CD14-positive monocyte (primary cell): Measurements from ENCODE around the gene HIF3A. TPM values are rescaled to one million over a fixed set of nuclear protein-coding genes. Genes with fewer than 3 reads are reported as not detected.
"Not testable (repeated sequence)": the region's sequence is repeated elsewhere in the genome, so short reads cannot be mapped to it uniquely, and the experiment has no call there.

Experiments used
- DNase-seq, 3 donors: peaks; one replicate each; pipeline ENCODE4 v3.0.0-alpha.2; 2011 to 2022
- H2AFZ ChIP-seq: 2 replicates; pipeline ENCODE4 v1.6.0; 2012; ENCODE audit warnings: mild to moderate bottlenecking, low read depth, low read length, inconsistent platforms; ENCODE audit not compliant: insufficient read depth, poor library complexity, severe bottlenecking
- H3K27ac ChIP-seq, 2 donors: 1 replicate in 1 of 2; 2 replicates in 1 of 2; pipeline ENCODE4 v1.5.1; 2012 to 2013; ENCODE audit warnings: low read length in 2 of 2, control low read depth in 1 of 2, inconsistent platforms in 1 of 2, low read depth in 1 of 2, mild to moderate bottlenecking in 1 of 2
- H3K27me3 ChIP-seq, 2 donors: one replicate each; pipeline versions ENCODE4 v1.6.0 to v1.6.1; 2011 to 2013; ENCODE audit warnings: low read length in 2 of 2; ENCODE audit not compliant: control insufficient read depth in 2 of 2, insufficient read depth in 2 of 2
- H3K36me3 ChIP-seq, 2 donors: replicated peaks in 1 of 2; 1 replicate in 1 of 2; 2 replicates in 1 of 2; pipeline versions ENCODE4 v1.5.1 to v1.6.1; 2012 to 2013; ENCODE audit warnings: low read length in 2 of 2, control low read depth in 1 of 2, inconsistent platforms in 1 of 2, mild to moderate bottlenecking in 1 of 2; ENCODE audit not compliant: insufficient read depth in 2 of 2, control insufficient read depth in 1 of 2
- H3K4me1 ChIP-seq, 2 donors: 1 replicate in 1 of 2; 2 replicates in 1 of 2; pipeline versions ENCODE4 v1.5.1 to v1.6.1; 2012 to 2013; ENCODE audit warnings: low read length in 2 of 2, control low read depth in 1 of 2, inconsistent platforms in 1 of 2, mild to moderate bottlenecking in 1 of 2, moderate library complexity in 1 of 2; ENCODE audit not compliant: insufficient read depth in 2 of 2, control insufficient read depth in 1 of 2
- H3K4me2 ChIP-seq: replicated peaks from 2 replicates; pipeline ENCODE3; 2012; ENCODE audit warnings: low read length, moderate library complexity, mild to moderate bottlenecking; ENCODE audit not compliant: poor library complexity, severe bottlenecking; ENCODE audit errors: extremely low read depth
- H3K4me3 ChIP-seq, 3 experiments: fragments of 200-600 bp in 1 of 3; sonication (generic) in 1 of 3; replicated peaks in 1 of 3; 1 replicate in 2 of 3; 2 replicates in 1 of 3; pipeline ENCODE4 v1.5.1; 2011 to 2013; ENCODE audit warnings: low read length in 3 of 3, mild to moderate bottlenecking in 3 of 3, control low read depth in 2 of 3, low read depth in 2 of 3, inconsistent platforms in 1 of 3, moderate library complexity in 1 of 3
- H3K79me2 ChIP-seq: 2 replicates; pipeline ENCODE4 v1.6.0; 2012; ENCODE audit warnings: mild to moderate bottlenecking, control low read depth, inconsistent platforms, low read length, moderate library complexity; ENCODE audit not compliant: insufficient read depth
- H3K9ac ChIP-seq: 2 replicates; pipeline ENCODE4 v1.6.0; 2017; ENCODE audit warnings: low read length, mild to moderate bottlenecking; ENCODE audit not compliant: insufficient read depth, poor library complexity, severe bottlenecking
- H3K9me3 ChIP-seq, 2 donors: replicated peaks in 1 of 2; 1 replicate in 1 of 2; 2 replicates in 1 of 2; pipeline versions ENCODE4 v1.5.1 to v1.6.1; 2012 to 2013; ENCODE audit warnings: low read length in 2 of 2, control low read depth in 1 of 2; ENCODE audit not compliant: control insufficient read depth in 1 of 2, insufficient read depth in 1 of 2
- H4K20me1 ChIP-seq: 2 replicates; pipeline ENCODE4 v1.6.0; 2012; ENCODE audit warnings: mild to moderate bottlenecking, low read length, control low read depth, moderate library complexity; ENCODE audit not compliant: insufficient read depth
- H3K27ac Mint-ChIP-seq, 7 donors: one replicate each; pipeline ENCODE4 v1.8.0; 2020; ENCODE audit warnings: mild to moderate bottlenecking in 7 of 7, mixed read lengths in 7 of 7, moderate library complexity in 6 of 7, inconsistent platforms in 2 of 7
- H3K27me3 Mint-ChIP-seq, 3 donors: one replicate each; pipeline ENCODE4 v1.8.0; 2021 to 2022; ENCODE audit warnings: low read depth in 3 of 3, mild to moderate bottlenecking in 3 of 3, mixed read lengths in 3 of 3, moderate library complexity in 3 of 3, inconsistent platforms in 1 of 3
- H3K36me3 Mint-ChIP-seq, 2 donors: one replicate each; pipeline ENCODE4 v1.8.0; 2020; ENCODE audit warnings: mixed read lengths in 2 of 2, inconsistent platforms in 1 of 2, mild to moderate bottlenecking in 1 of 2
- H3K4me1 Mint-ChIP-seq: one replicate; pipeline ENCODE4 v1.8.0; 2020; ENCODE audit warnings: mild to moderate bottlenecking, mixed read lengths
- H3K4me3 Mint-ChIP-seq, 2 donors: one replicate each; pipeline ENCODE4 v1.8.0; 2020; ENCODE audit warnings: mild to moderate bottlenecking in 2 of 2, mixed read lengths in 2 of 2, moderate library complexity in 1 of 2
- H3K9me3 Mint-ChIP-seq, 7 donors: one replicate each; pipeline ENCODE4 v1.8.0; 2020 to 2022; ENCODE audit warnings: mixed read lengths in 7 of 7, mild to moderate bottlenecking in 6 of 7, moderate library complexity in 6 of 7, inconsistent platforms in 2 of 7
- WGBS: methylation state at CpG from one replicate; pipeline ENCODE4 v1.1.5; 2013; ENCODE audit warnings: missing lambda C conversion rate; ENCODE audit not compliant: insufficient coverage; 5-methylcytosine and 5-hydroxymethylcytosine counted together
- intact Hi-C, 2 donors: fragments of 100-400 bp; cut with micrococcal nuclease; formaldehyde crosslinking; loops; one replicate each; pipeline versions ENCODE4 v1.15.0 to v1.15.1; 2023
- polyA plus RNA-seq, 3 donors: library from polyadenylated mRNA; depleted of rRNA in 1 of 3; unstranded in 2 of 3; stranded (reverse) in 1 of 3; fragments of 300-500 nt in 2 of 3; fragments of >200 nt in 1 of 3; fragmentation: Illumina TruSeq in 2 of 3; gene quantifications; 1 replicate in 2 of 3; 2 replicates in 1 of 3; pipeline ENCODE4 v1.2.3, GENCODE V29; 2012 to 2021

The HIF3A gene
- polyA plus RNA-seq, 3 donors, result not detected

DNA sequence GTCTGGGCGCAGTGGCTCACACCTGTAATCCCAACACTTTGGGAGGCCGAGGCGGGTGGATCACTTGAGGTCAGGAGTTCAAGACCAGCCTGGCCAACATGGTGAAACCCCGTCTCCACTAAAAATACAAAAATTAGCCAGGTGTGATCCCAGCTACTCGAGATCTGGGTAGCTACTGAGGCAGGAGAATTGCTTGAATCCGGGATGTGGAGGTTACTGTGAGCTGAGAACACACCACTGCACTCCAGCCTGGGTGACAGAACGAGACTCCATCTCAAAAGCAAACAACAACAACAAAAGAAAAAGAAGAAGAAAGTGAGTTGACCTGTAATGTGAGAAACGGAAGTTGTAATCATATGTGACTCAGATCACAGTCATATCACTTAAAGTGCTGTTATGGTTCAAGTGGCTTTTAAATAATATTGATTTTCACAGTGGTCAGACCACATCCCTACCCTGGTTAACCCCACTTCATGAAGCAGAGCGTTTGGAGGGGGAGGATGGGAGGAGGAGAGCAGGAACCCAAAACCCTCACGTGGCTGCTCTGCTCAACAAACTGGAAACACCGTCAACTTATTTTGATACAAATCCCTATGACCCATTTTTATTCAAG is 34.1 kb upstream of the HIF3A start:
- DNase-seq, result peak; percentile 47 to 70 (median 53)
- H3K4me3 Mint-ChIP-seq, H4K20me1 ChIP-seq, H3K9me3 ChIP-seq, H3K27ac ChIP-seq, H3K9me3 Mint-ChIP-seq, H3K27me3 ChIP-seq, H3K4me3 ChIP-seq, H3K9ac ChIP-seq, H3K36me3 ChIP-seq, H2AFZ ChIP-seq, H3K79me2 ChIP-seq, H3K4me2 ChIP-seq, H3K36me3 Mint-ChIP-seq: not testable (repeated sequence)
- no CpG with 5 or more reads among the region's 11 CpGs for WGBS
- Mint-ChIP-seq H3K27me3 (peaks cover 34 to 42% (median 40%) of the 10 kb centered on the region in 3 donors), H3K27ac (peak overlapping the region in 4 of 7 donors; percentile 61 to 74 (median 72)), H3K4me1 (peaks cover 12% of the 10 kb centered on the region)
- intact Hi-C loops, result loop anchor here in 1 of 2 donors (5.0 kb wide), 1 partner anchor 180 kb away; no protein-coding TSS in a partner anchor
- H3K4me1 ChIP-seq, result peaks cover 6 to 10% of the 10 kb centered on the region in 2 donors

DNA sequence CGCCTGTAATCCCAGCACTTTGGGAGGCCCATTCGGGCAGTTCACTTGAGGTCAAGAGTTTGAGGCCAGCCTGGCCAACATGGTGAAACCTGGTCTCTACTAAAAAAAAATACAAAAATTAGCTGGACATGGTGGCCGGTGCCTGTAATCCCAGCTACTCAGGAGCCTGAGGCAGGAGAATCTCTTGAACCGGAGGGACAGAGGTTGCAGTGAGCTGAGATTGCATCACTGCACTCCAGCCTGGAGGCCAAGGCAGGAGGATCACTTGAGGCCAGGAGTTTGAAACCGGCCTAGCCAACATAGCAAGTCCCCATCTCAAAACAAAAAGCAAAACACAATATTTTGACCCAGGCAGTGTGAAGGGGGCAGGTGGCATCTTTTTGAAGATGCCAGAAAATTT is 32.0 kb upstream of the HIF3A start:
- not testable (repeated sequence) for H3K27ac ChIP-seq, H3K9ac ChIP-seq, H4K20me1 ChIP-seq, H3K9me3 ChIP-seq, H3K4me3 ChIP-seq, H2AFZ ChIP-seq, DNase-seq, H3K27ac Mint-ChIP-seq, H3K9me3 Mint-ChIP-seq, H3K79me2 ChIP-seq, H3K27me3 ChIP-seq, H3K4me1 Mint-ChIP-seq, H3K4me2 ChIP-seq, H3K36me3 Mint-ChIP-seq, H3K4me3 Mint-ChIP-seq, H3K36me3 ChIP-seq
- intact Hi-C loops, result loop anchor here (2.0 to 5.0 kb wide), 2 partner anchors 182 to 236 kb away; no protein-coding TSS in a partner anchor
- H3K27me3 Mint-ChIP-seq, result peaks cover 38 to 45% (median 44%) of the 10 kb centered on the region in 3 donors
- 95% methylated on average over 4 of the region's 5 CpGs for whole genome bisulfite sequencing
- H3K4me1 ChIP-seq, result peaks cover 4 to 10% of the 10 kb centered on the region in 2 donors
